ENCODE results near the gene PDZRN3. TPM values are rescaled to one million over a fixed set of nuclear protein-coding genes. Genes with fewer than 3 reads are reported as not detected.

Gene PDZRN3
- total and polyA plus RNA-seq, 2 experiments from 2014 or later: 7.5 to 14.0 TPM

DNA sequence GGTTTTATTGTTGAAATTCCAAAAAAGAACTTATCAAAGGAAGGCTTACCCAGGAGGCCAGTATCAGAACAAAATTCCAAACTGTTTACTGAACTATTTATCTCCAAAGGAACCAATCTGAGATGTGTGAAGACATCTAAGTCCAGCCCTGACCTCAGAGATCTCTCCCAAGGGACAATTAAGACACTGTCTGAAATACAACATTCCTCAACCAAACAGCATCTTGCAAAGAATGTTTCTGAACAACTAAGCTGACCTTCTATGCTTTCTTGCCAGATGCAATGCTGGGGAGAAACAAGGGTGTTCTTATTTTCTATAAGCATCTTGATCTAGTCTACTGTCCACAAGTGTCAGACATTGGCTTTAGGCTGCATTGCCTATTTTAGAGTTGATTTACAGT, 13.6 kb downstream of the PDZRN3 start (continued):
- TF ChIP-seq, protein P1, sequence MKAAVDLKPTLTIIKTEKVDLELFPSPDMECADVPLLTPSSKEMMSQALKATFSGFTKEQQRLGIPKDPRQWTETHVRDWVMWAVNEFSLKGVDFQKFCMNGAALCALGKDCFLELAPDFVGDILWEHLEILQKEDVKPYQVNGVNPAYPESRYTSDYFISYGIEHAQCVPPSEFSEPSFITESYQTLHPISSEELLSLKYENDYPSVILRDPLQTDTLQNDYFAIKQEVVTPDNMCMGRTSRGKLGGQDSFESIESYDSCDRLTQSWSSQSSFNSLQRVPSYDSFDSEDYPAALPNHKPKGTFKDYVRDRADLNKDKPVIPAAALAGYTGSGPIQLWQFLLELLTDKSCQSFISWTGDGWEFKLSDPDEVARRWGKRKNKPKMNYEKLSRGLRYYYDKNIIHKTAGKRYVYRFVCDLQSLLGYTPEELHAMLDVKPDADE (IDR thresholded peaks at IDR 0.05): no peak
- TF ChIP-seq ZNF114 (CRISPR knock-in tag; IDR thresholded peaks at IDR 0.05): no peak
- TF ChIP-seq, protein P2, sequence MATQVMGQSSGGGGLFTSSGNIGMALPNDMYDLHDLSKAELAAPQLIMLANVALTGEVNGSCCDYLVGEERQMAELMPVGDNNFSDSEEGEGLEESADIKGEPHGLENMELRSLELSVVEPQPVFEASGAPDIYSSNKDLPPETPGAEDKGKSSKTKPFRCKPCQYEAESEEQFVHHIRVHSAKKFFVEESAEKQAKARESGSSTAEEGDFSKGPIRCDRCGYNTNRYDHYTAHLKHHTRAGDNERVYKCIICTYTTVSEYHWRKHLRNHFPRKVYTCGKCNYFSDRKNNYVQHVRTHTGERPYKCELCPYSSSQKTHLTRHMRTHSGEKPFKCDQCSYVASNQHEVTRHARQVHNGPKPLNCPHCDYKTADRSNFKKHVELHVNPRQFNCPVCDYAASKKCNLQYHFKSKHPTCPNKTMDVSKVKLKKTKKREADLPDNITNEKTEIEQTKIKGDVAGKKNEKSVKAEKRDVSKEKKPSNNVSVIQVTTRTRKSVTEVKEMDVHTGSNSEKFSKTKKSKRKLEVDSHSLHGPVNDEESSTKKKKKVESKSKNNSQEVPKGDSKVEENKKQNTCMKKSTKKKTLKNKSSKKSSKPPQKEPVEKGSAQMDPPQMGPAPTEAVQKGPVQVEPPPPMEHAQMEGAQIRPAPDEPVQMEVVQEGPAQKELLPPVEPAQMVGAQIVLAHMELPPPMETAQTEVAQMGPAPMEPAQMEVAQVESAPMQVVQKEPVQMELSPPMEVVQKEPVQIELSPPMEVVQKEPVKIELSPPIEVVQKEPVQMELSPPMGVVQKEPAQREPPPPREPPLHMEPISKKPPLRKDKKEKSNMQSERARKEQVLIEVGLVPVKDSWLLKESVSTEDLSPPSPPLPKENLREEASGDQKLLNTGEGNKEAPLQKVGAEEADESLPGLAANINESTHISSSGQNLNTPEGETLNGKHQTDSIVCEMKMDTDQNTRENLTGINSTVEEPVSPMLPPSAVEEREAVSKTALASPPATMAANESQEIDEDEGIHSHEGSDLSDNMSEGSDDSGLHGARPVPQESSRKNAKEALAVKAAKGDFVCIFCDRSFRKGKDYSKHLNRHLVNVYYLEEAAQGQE (IDR thresholded peaks at IDR 0.05; ENCODE audit: unreplicated experiment): no peak
- no peak for TF ChIP-seq NANOG (IDR thresholded peaks at IDR 0.05; ENCODE audit: borderline replicate concordance)
- no peak for TF ChIP-seq ZNF331 (CRISPR knock-in tag; IDR thresholded peaks at IDR 0.05; ENCODE audit: low read depth)
- TF ChIP-seq, protein P3, sequence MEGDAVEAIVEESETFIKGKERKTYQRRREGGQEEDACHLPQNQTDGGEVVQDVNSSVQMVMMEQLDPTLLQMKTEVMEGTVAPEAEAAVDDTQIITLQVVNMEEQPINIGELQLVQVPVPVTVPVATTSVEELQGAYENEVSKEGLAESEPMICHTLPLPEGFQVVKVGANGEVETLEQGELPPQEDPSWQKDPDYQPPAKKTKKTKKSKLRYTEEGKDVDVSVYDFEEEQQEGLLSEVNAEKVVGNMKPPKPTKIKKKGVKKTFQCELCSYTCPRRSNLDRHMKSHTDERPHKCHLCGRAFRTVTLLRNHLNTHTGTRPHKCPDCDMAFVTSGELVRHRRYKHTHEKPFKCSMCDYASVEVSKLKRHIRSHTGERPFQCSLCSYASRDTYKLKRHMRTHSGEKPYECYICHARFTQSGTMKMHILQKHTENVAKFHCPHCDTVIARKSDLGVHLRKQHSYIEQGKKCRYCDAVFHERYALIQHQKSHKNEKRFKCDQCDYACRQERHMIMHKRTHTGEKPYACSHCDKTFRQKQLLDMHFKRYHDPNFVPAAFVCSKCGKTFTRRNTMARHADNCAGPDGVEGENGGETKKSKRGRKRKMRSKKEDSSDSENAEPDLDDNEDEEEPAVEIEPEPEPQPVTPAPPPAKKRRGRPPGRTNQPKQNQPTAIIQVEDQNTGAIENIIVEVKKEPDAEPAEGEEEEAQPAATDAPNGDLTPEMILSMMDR (conservative IDR thresholded peaks at IDR 0.05; ENCODE audit: low read depth in 2 of 2): no peak

DNA sequence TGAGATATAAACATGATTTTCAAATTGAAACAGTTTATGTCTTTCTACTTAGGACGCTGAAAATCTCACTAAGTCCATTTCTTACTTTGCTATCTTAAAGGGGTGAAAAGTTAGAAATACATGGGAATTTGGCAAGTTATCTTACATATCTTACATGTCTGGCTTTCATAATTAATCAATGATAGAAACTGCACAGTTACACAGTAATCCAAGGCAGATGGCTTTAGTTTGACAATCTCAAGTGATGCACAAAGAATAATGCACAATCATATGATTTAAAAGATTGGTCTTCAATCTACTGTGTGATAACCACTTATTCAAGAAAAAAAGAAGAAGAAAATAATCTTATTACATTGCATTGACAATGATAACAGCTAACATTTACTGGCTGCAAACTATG, 14.2 kb downstream of the PDZRN3 start:
- H3K79me2 ChIP-seq (replicated peaks; ENCODE audit: insufficient read depth): peaks cover 3% of the 10 kb centered on the region
- H3K9me2 ChIP-seq (ENCODE audit: insufficient read depth): no peaks in the 10 kb centered on the region; the same call in 1 of the 2 replicates
- H4K20me1 ChIP-seq (replicated peaks; ENCODE audit: insufficient read depth): no peaks in the 10 kb centered on the region; the same call in 1 of the 2 replicates
- DNase-seq (ENCODE audit: low spot score) (no peak), ATAC-seq (no peak)
- no peaks in the 10 kb centered on the region for H3K27me3 ChIP-seq (ENCODE audit: insufficient read depth)
- Mint-ChIP-seq H3K4me1 (peaks cover 8% of the 10 kb centered on the region; the same call in 2 of the 3 replicates), H3K4me3 (no peak overlapping the region), H3K27ac (no peak overlapping the region), H3K36me3 (ENCODE audit: low read depth) (0 out of 3 replicates have a peak, but pooled peaks cover 2% of the 10 kb centered on the region), H3K9me3 (no peaks in the 10 kb centered on the region), H3K27me3 (ENCODE audit: insufficient read depth, low read depth, poor library complexity) (peaks cover 5% of the 10 kb centered on the region)
- H3K4me2 ChIP-seq: no peak overlapping the region
- TF ChIP-seq, protein P3 (conservative IDR thresholded peaks at IDR 0.05; ENCODE audit: low read depth in 2 of 2): no peak
- TF ChIP-seq NANOG (IDR thresholded peaks at IDR 0.05; ENCODE audit: borderline replicate concordance) (no peak), CREB1 (CRISPR knock-in tag; IDR thresholded peaks at IDR 0.05; ENCODE audit: low read depth) (no peak), POLR2AphosphoS5 (IDR thresholded peaks at IDR 0.05; ENCODE audit: low read depth) (no peak)
- no peak overlapping the region for H2AFZ ChIP-seq
- no peaks in the 10 kb centered on the region for H3K36me3 ChIP-seq (ENCODE audit: insufficient read depth)
- H3K4me3 ChIP-seq: no peak overlapping the region
- H3K27ac ChIP-seq (ENCODE audit: low read depth): no peak overlapping the region
- peaks cover 4% of the 10 kb centered on the region; the same call in 1 of the 2 replicates for H3K4me1 ChIP-seq (ENCODE audit: insufficient read depth)
- no peaks in the 10 kb centered on the region for H3F3A ChIP-seq (replicated peaks; ENCODE audit: low read depth)
